ENCODE results near the gene ICAM5. TPM values are rescaled to one million over a fixed set of nuclear protein-coding genes. Genes with fewer than 3 reads are reported as not detected.

Gene ICAM5
- total RNA-seq, 6 donors from 2014 or later: 19.5 to 102 (median 27.2) TPM

DNA sequence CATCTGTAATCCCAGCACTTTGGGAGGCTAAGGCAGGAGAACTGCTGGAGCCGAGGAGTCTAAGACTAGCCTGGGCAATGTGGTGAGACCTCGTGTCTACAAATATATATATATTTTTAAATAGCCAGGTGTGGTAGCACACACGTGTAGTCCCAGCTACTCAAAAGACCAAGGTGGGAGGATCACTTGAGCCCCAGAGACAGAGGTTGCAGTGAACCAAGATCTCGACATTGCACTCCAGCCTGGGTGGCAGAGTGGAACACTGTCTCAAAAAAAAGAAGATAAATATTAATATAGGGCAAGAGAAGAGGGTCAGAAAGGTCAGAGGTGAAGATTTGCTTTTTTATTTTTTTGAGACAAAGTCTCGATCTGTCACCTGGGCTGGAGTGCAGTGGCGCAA, 43.2 kb upstream of the ICAM5 start:
- TF ChIP-seq POLR2AphosphoS5 (IDR thresholded peaks at IDR 0.05) (no peak), EP300 (IDR thresholded peaks at IDR 0.05) (no peak), POLR2A (IDR thresholded peaks at IDR 0.05) (no peak)
- TF ChIP-seq, protein P1, sequence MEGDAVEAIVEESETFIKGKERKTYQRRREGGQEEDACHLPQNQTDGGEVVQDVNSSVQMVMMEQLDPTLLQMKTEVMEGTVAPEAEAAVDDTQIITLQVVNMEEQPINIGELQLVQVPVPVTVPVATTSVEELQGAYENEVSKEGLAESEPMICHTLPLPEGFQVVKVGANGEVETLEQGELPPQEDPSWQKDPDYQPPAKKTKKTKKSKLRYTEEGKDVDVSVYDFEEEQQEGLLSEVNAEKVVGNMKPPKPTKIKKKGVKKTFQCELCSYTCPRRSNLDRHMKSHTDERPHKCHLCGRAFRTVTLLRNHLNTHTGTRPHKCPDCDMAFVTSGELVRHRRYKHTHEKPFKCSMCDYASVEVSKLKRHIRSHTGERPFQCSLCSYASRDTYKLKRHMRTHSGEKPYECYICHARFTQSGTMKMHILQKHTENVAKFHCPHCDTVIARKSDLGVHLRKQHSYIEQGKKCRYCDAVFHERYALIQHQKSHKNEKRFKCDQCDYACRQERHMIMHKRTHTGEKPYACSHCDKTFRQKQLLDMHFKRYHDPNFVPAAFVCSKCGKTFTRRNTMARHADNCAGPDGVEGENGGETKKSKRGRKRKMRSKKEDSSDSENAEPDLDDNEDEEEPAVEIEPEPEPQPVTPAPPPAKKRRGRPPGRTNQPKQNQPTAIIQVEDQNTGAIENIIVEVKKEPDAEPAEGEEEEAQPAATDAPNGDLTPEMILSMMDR (IDR thresholded peaks at IDR 0.05): no peak
- no peaks in the 10 kb centered on the region for H3K9me3 ChIP-seq
- no peak overlapping the region for H3K27ac ChIP-seq
- no peaks in the 10 kb centered on the region for H3K36me3 ChIP-seq
- WGBS, 2 donors: 79 to 83% methylated on average over 6 of the region's 6 CpGs
- H3K4me1 ChIP-seq: peaks cover 5 to 14% (median 8%) of the 10 kb centered on the region in 4 donors
- no peak overlapping the region for H3K4me3 ChIP-seq
- no peak for ATAC-seq (ENCODE audit: low FRiP score in 2 of 2)
- H3K27me3 ChIP-seq: no peaks in the 10 kb centered on the region
- no peak for DNase-seq

DNA sequence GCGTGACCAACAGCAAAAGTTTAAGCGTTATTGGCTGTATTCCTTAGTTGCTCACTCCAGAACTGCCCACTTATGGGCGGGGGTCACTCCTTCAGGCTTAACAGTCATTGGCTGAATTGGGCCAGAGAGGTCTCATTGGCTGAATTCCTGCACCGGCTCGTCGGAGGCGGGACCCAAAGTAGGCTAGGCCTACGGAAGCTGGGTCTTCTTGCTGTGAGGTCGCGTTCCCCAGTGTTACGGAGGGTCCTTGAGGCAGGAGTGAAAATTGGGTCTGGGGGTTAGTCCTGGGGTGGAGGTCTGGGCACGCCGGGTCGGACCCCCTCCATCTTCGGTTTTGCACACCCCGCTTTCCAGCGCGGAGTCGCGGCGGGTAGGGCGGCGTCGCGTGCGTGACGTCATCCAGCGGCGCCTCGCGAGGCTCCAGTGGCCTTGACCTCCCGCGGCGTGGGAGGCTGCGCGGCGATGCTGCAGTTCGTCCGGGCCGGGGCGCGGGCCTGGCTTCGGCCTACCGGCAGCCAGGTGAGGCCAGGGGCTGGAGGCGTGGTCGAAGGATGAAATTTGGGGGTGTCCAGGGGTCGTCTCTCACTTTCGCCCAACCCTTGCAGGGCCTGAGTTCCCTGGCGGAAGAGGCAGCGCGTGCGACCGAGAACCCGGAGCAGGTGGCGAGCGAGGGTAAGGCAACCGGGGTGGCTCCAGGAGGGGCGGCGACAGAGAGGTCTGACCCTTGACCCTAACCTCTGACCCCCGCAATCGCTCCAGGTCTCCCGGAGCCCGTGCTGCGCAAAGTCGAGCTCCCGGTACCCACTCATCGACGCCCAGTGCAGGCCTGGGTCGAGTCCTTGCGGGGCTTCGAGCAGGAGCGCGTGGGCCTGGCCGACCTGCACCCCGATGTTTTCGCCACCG, 37.7 kb upstream of the ICAM5 start, which contains the start of gene MRPL4:
TSS of gene MRPL4 (plus strand) at position 423 of the 903 bp plus-strand sequence. CDS start at position 463, 40 bp downstream.
- peak; percentile 96 to 99 for DNase-seq
- H3K9me3 ChIP-seq: no peaks in the 10 kb centered on the region
- peaks cover 0 to 33% (median 26%) of the 10 kb centered on the region in 4 donors for H3K36me3 ChIP-seq
- WGBS, 2 donors: 0 to 1% methylated on average over 9 to 17 of the region's 77 CpGs
- peak; percentile 96 to 97 for ATAC-seq (ENCODE audit: low FRiP score in 2 of 2)
- peaks cover 13 to 28% (median 15%) of the 10 kb centered on the region in 4 donors for H3K4me1 ChIP-seq
- H3K27me3 ChIP-seq: no peaks in the 10 kb centered on the region
- peak in 3 of 4 donors; percentile 45 to 76 (median 68) for TF ChIP-seq POLR2A (IDR thresholded peaks at IDR 0.05)
- TF ChIP-seq, protein P1 (IDR thresholded peaks at IDR 0.05): peak in 4 of 6 experiments; percentile 30 to 52 (median 48)
- peak in 1 of 4 donors; percentile 24 for TF ChIP-seq EP300 (IDR thresholded peaks at IDR 0.05)
- peak in 1 of 2 donors; percentile 86 for TF ChIP-seq POLR2AphosphoS5 (IDR thresholded peaks at IDR 0.05)
- H3K4me3 ChIP-seq: peak within 1 kb of the TSS; percentile 75 to 96 (median 90)
- H3K27ac ChIP-seq: peak within 1 kb of the TSS; percentile 77 to 91 (median 86)

DNA sequence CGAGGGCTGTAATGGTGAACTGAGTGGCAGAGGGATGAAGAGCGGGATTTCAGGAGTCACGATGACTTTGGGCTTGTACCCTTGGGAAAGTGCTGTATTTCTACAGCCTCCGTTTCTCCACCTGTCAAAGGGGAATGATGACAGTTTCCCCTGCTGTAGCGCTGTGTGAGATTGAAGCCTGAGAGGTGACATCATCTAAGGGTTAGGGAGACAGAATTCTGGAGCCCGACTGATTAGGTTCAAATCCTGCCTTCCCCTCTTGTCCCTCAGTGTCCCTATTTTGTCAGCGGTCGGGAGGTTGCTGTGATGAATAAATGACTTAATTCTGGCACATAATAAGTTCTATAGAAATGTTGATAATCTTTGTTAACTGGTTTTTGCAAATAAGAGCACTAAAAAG, 37.0 kb upstream of the ICAM5 start:
- Histone ChIP-seq H3K27ac (peak overlapping the region; percentile 77 to 91 (median 86)), H3K4me3 (peak overlapping the region; percentile 75 to 96 (median 90)), H3K9me3 (no peaks in the 10 kb centered on the region), H3K27me3 (no peaks in the 10 kb centered on the region), H3K4me1 (peaks cover 13 to 28% (median 15%) of the 10 kb centered on the region in 4 donors), H3K36me3 (peaks cover 3 to 39% (median 32%) of the 10 kb centered on the region in 4 donors)
- no peak for DNase-seq
- 27 to 47% methylated on average over 4 to 8 of the region's 8 CpGs for WGBS, 2 donors
- TF ChIP-seq, protein P1 (IDR thresholded peaks at IDR 0.05): no peak
- TF ChIP-seq POLR2AphosphoS5 (IDR thresholded peaks at IDR 0.05): no peak
- no peak for TF ChIP-seq POLR2A (IDR thresholded peaks at IDR 0.05)
- TF ChIP-seq EP300 (IDR thresholded peaks at IDR 0.05): no peak
- ATAC-seq (ENCODE audit: low FRiP score in 2 of 2): no peak

DNA sequence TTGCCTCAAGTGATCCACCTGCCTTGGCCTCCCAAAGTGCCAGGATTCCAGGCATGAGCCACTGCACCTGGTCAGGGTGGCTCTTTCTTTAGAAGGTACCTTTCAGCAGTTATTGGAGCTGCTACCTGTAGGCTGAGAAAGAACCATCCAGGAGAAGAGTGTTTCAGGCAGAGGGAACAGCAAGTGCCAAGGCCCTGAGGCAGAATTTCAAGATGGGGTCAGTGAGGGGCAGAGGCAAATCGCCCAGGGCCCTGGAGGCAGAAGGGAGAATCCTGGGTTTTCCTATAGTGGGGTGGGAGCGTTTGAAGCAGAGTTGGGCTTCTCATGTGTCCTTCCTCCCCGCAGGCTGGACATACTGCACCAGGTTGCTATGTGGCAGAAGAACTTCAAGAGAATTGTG, 35.5 kb upstream of the ICAM5 start:
- no peak for TF ChIP-seq POLR2AphosphoS5 (IDR thresholded peaks at IDR 0.05)
- no peak for TF ChIP-seq EP300 (IDR thresholded peaks at IDR 0.05)
- no peak for TF ChIP-seq POLR2A (IDR thresholded peaks at IDR 0.05)
- TF ChIP-seq, protein P1 (IDR thresholded peaks at IDR 0.05): no peak
- Histone ChIP-seq H3K4me1 (peaks cover 16 to 38% (median 17%) of the 10 kb centered on the region in 4 donors), H3K36me3 (peaks cover 10 to 50% (median 44%) of the 10 kb centered on the region in 4 donors), H3K4me3 (no peak overlapping the region), H3K27ac (no peak overlapping the region), H3K9me3 (no peaks in the 10 kb centered on the region), H3K27me3 (no peaks in the 10 kb centered on the region)
- DNase-seq (no peak), ATAC-seq (ENCODE audit: low FRiP score in 2 of 2) (no peak)
- WGBS, 2 donors: 88 to 89% methylated on average over 3 of the region's 3 CpGs

All from upper lobe of left lung (tissue), 6 donors.